CD14-positive monocyte (primary cell): ENCODE measurements around the gene DUS1L. TPM values are rescaled to one million over a fixed set of nuclear protein-coding genes. Genes with fewer than 3 reads are reported as not detected.
A peak's percentile ranks its signal among the peaks of the same experiment; 100 is the strongest.

Source experiments
- DNase-seq, 3 donors: peaks; one replicate each; pipeline ENCODE4 v3.0.0-alpha.2; 2011 to 2022
- H2AFZ ChIP-seq: 2 replicates; pipeline ENCODE4 v1.6.0; 2012; ENCODE audit warnings: mild to moderate bottlenecking, low read depth, low read length, inconsistent platforms; ENCODE audit not compliant: insufficient read depth, poor library complexity, severe bottlenecking
- H3K27ac ChIP-seq, 2 donors: 1 replicate in 1 of 2; 2 replicates in 1 of 2; pipeline ENCODE4 v1.5.1; 2012 to 2013; ENCODE audit warnings: low read length in 2 of 2, control low read depth in 1 of 2, inconsistent platforms in 1 of 2, low read depth in 1 of 2, mild to moderate bottlenecking in 1 of 2
- H3K27me3 ChIP-seq, 2 donors: one replicate each; pipeline versions ENCODE4 v1.6.0 to v1.6.1; 2011 to 2013; ENCODE audit warnings: low read length in 2 of 2; ENCODE audit not compliant: control insufficient read depth in 2 of 2, insufficient read depth in 2 of 2
- H3K36me3 ChIP-seq, 2 donors: replicated peaks in 1 of 2; 1 replicate in 1 of 2; 2 replicates in 1 of 2; pipeline versions ENCODE4 v1.5.1 to v1.6.1; 2012 to 2013; ENCODE audit warnings: low read length in 2 of 2, control low read depth in 1 of 2, inconsistent platforms in 1 of 2, mild to moderate bottlenecking in 1 of 2; ENCODE audit not compliant: insufficient read depth in 2 of 2, control insufficient read depth in 1 of 2
- H3K4me1 ChIP-seq, 2 donors: 1 replicate in 1 of 2; 2 replicates in 1 of 2; pipeline versions ENCODE4 v1.5.1 to v1.6.1; 2012 to 2013; ENCODE audit warnings: low read length in 2 of 2, control low read depth in 1 of 2, inconsistent platforms in 1 of 2, mild to moderate bottlenecking in 1 of 2, moderate library complexity in 1 of 2; ENCODE audit not compliant: insufficient read depth in 2 of 2, control insufficient read depth in 1 of 2
- H3K4me2 ChIP-seq: replicated peaks from 2 replicates; pipeline ENCODE3; 2012; ENCODE audit warnings: low read length, moderate library complexity, mild to moderate bottlenecking; ENCODE audit not compliant: poor library complexity, severe bottlenecking; ENCODE audit errors: extremely low read depth
- H3K4me3 ChIP-seq, 3 experiments: fragments of 200-600 bp in 1 of 3; sonication (generic) in 1 of 3; replicated peaks in 1 of 3; 1 replicate in 2 of 3; 2 replicates in 1 of 3; pipeline ENCODE4 v1.5.1; 2011 to 2013; ENCODE audit warnings: low read length in 3 of 3, mild to moderate bottlenecking in 3 of 3, control low read depth in 2 of 3, low read depth in 2 of 3, inconsistent platforms in 1 of 3, moderate library complexity in 1 of 3
- H3K79me2 ChIP-seq: 2 replicates; pipeline ENCODE4 v1.6.0; 2012; ENCODE audit warnings: mild to moderate bottlenecking, control low read depth, inconsistent platforms, low read length, moderate library complexity; ENCODE audit not compliant: insufficient read depth
- H3K9ac ChIP-seq: 2 replicates; pipeline ENCODE4 v1.6.0; 2017; ENCODE audit warnings: low read length, mild to moderate bottlenecking; ENCODE audit not compliant: insufficient read depth, poor library complexity, severe bottlenecking
- H3K9me3 ChIP-seq, 2 donors: replicated peaks in 1 of 2; 1 replicate in 1 of 2; 2 replicates in 1 of 2; pipeline versions ENCODE4 v1.5.1 to v1.6.1; 2012 to 2013; ENCODE audit warnings: low read length in 2 of 2, control low read depth in 1 of 2; ENCODE audit not compliant: control insufficient read depth in 1 of 2, insufficient read depth in 1 of 2
- H4K20me1 ChIP-seq: 2 replicates; pipeline ENCODE4 v1.6.0; 2012; ENCODE audit warnings: mild to moderate bottlenecking, low read length, control low read depth, moderate library complexity; ENCODE audit not compliant: insufficient read depth
- H3K27ac Mint-ChIP-seq, 7 donors: one replicate each; pipeline ENCODE4 v1.8.0; 2020; ENCODE audit warnings: mild to moderate bottlenecking in 7 of 7, mixed read lengths in 7 of 7, moderate library complexity in 6 of 7, inconsistent platforms in 2 of 7
- H3K27me3 Mint-ChIP-seq, 3 donors: one replicate each; pipeline ENCODE4 v1.8.0; 2021 to 2022; ENCODE audit warnings: low read depth in 3 of 3, mild to moderate bottlenecking in 3 of 3, mixed read lengths in 3 of 3, moderate library complexity in 3 of 3, inconsistent platforms in 1 of 3
- H3K36me3 Mint-ChIP-seq, 2 donors: one replicate each; pipeline ENCODE4 v1.8.0; 2020; ENCODE audit warnings: mixed read lengths in 2 of 2, inconsistent platforms in 1 of 2, mild to moderate bottlenecking in 1 of 2
- H3K4me1 Mint-ChIP-seq: one replicate; pipeline ENCODE4 v1.8.0; 2020; ENCODE audit warnings: mild to moderate bottlenecking, mixed read lengths
- H3K4me3 Mint-ChIP-seq, 2 donors: one replicate each; pipeline ENCODE4 v1.8.0; 2020; ENCODE audit warnings: mild to moderate bottlenecking in 2 of 2, mixed read lengths in 2 of 2, moderate library complexity in 1 of 2
- H3K9me3 Mint-ChIP-seq, 7 donors: one replicate each; pipeline ENCODE4 v1.8.0; 2020 to 2022; ENCODE audit warnings: mixed read lengths in 7 of 7, mild to moderate bottlenecking in 6 of 7, moderate library complexity in 6 of 7, inconsistent platforms in 2 of 7
- CTCF ChIP-seq: fragments of 200-600 bp; IDR thresholded peaks from one replicate; pipeline ENCODE4 v1.8.0; 2022; ENCODE audit warnings: antibody characterized with exemption, mild to moderate bottlenecking
- WGBS: methylation state at CpG from one replicate; pipeline ENCODE4 v1.1.5; 2013; ENCODE audit warnings: missing lambda C conversion rate; ENCODE audit not compliant: insufficient coverage; 5-methylcytosine and 5-hydroxymethylcytosine counted together
- intact Hi-C, 2 donors: fragments of 100-400 bp; cut with micrococcal nuclease; formaldehyde crosslinking; loops; one replicate each; pipeline versions ENCODE4 v1.15.0 to v1.15.1; 2023
- polyA minus RNA-seq: library from RNA; depleted of rRNA, polyadenylated mRNA; stranded (reverse); fragments of >200 nt; gene quantifications from 2 replicates; pipeline ENCODE4 v1.2.3, GENCODE V29; 2012
- polyA plus RNA-seq, 3 donors: library from polyadenylated mRNA; depleted of rRNA in 1 of 3; unstranded in 2 of 3; stranded (reverse) in 1 of 3; fragments of 300-500 nt in 2 of 3; fragments of >200 nt in 1 of 3; fragmentation: Illumina TruSeq in 2 of 3; gene quantifications; 1 replicate in 2 of 3; 2 replicates in 1 of 3; pipeline ENCODE4 v1.2.3, GENCODE V29; 2012 to 2021
- total RNA-seq, 12 experiments: library from RNA in 1 of 12; stranded (reverse) in 1 of 12; fragments of 120-200 nt in 1 of 12; gene quantifications; one replicate each; pipeline ENCODE4 v1.2.4 and lab custom pipeline; 2013 to 2026; ENCODE audit warnings: mixed read lengths in 6 of 12, inconsistent platforms in 1 of 12

DUS1L gene
- total RNA-seq (2013) = 63.5 TPM
- polyA plus RNA-seq = 100 to 1,000 TPM in 1 of 3 donors, 10 to 100 TPM in 2; 23.9 to 175 (median 47.6) TPM
- polyA minus RNA-seq = 60.3 and 78.8 TPM in 2 replicates
- 9.9 to 56.9 (median 36.5) reads per million in 11 experiments for total RNA-seq (lab: John Stamatoyannopoulos, UW)

- H3K9ac ChIP-seq = peak within 1 kb of the TSS; percentile 85
- peak within 1 kb of the TSS; percentile 97 for H3K4me2 ChIP-seq
- peaks cover 7% of the 10 kb centered on the region for H4K20me1 ChIP-seq
- Mint-ChIP-seq H3K27me3 (no peaks in the 10 kb centered on the region), H3K36me3 (peaks cover 9 to 13% of the 10 kb centered on the region in 2 donors), H3K4me3 (peak within 1 kb of the TSS; percentile 80 to 81), H3K27ac (peak within 1 kb of the TSS in 6 of 7 donors; percentile 68 to 91 (median 86)), H3K4me1 (peaks cover 22% of the 10 kb centered on the region), H3K9me3 (peaks cover 0 to 2% (median 0%) of the 10 kb centered on the region in 7 donors)
- H3K4me3 ChIP-seq = peak within 1 kb of the TSS; percentile 72 to 87 (median 75)
- H3K9me3 ChIP-seq = no peaks in the 10 kb centered on the region
- intact Hi-C loops = loop anchor here in 1 of 2 donors (1.0 kb wide), 1 partner anchor 33 kb away; the partner anchor contains the start of gene FASN
- H2AFZ ChIP-seq = peak within 1 kb of the TSS; percentile 99
- DNase-seq = peak; percentile 63 to 74 (median 67)
- H3K36me3 ChIP-seq = peaks cover 29% of the 10 kb centered on the region in 2 donors
- WGBS = 4% methylated on average over 77 of the region's 88 CpGs
- H3K4me1 ChIP-seq = peaks cover 20 to 29% of the 10 kb centered on the region in 2 donors
- H3K27me3 ChIP-seq = no peaks in the 10 kb centered on the region
- TF ChIP-seq CTCF = no peak
- H3K27ac ChIP-seq = peak within 1 kb of the TSS; percentile 8 to 79
- peaks cover 18% of the 10 kb centered on the region for H3K79me2 ChIP-seq
These were observed at the start of gene DUS1L for GRCh38 chr17:82065638-82066303. TSS of gene DUS1L (minus strand) at chr17:82065804. CDS start at chr17:82065059, 745 bp downstream.

- Mint-ChIP-seq H3K36me3 (peaks cover 4 to 12% of the 10 kb centered on the region in 2 donors), H3K4me1 (no peaks in the 10 kb centered on the region), H3K27me3 (peaks cover 0 to 3% (median 0%) of the 10 kb centered on the region in 3 donors), H3K27ac (no peak overlapping the region), H3K4me3 (no peak overlapping the region), H3K9me3 (peaks cover 0 to 4% (median 0%) of the 10 kb centered on the region in 7 donors)
- H3K79me2 ChIP-seq = no peaks in the 10 kb centered on the region
- H3K4me2 ChIP-seq = no peak overlapping the region
- H3K4me1 ChIP-seq = no peaks in the 10 kb centered on the region
- H3K9me3 ChIP-seq = no peaks in the 10 kb centered on the region
- TF ChIP-seq CTCF = no peak
- no peak overlapping the region for H3K27ac ChIP-seq
- no peaks in the 10 kb centered on the region for H3K36me3 ChIP-seq
- intact Hi-C loops = no loop called here
- DNase-seq = no peak
- no peaks in the 10 kb centered on the region for H3K27me3 ChIP-seq
- no peaks in the 10 kb centered on the region for H4K20me1 ChIP-seq
- WGBS = 95% methylated on average over 5 of the region's 9 CpGs
- no peak overlapping the region for H3K4me3 ChIP-seq
- no peak overlapping the region for H3K9ac ChIP-seq
- H2AFZ ChIP-seq = no peak overlapping the region
These were observed 49.3 kb upstream of the DUS1L start for GRCh38 chr17:82114872-82115271.
